Caco-2 (cell line): Measurements from ENCODE around the gene CSMD2. TPM values are rescaled to one million over a fixed set of nuclear protein-coding genes. Genes with fewer than 3 reads are reported as not detected.

Experiments
- BruUV-seq: library from RNA; stranded (reverse); fragments of 400-500 nt; replicated peaks from 2 replicates; lab custom pipeline; 2021; lab: Mats Ljungman, UMichigan
- CTCF ChIA-PET: fragments of 300-600 bp; sonication (Branson Sonifier 250); formaldehyde crosslinking; loops from one replicate; lab custom pipeline; 2022; ENCODE audit warnings: antibody characterized with exemption; lab: Charles Lee
- POLR2A ChIA-PET: fragments of 300-600 bp; sonication (Branson Sonifier 250); formaldehyde crosslinking; loops from one replicate; lab custom pipeline; 2022; ENCODE audit warnings: antibody characterized with exemption; lab: Charles Lee
- DNase-seq, 2 experiments: peaks; one replicate each; pipeline versions ENCODE4 v3.0.0 to v3.0.0-alpha.2; 2020 to 2022
- H3K27me3 ChIP-seq: replicated peaks from 2 replicates; pipeline ENCODE4 v1.6.0; 2011; ENCODE audit warnings: low read length; ENCODE audit not compliant: control insufficient read depth, insufficient read depth
- H3K36me3 ChIP-seq: 2 replicates; pipeline ENCODE4 v1.5.1; 2011; ENCODE audit warnings: low read length; ENCODE audit not compliant: control insufficient read depth, insufficient read depth
- H3K4me1 ChIP-seq: fragments of 250-450 bp; sonication (Bioruptor Pico); 2 replicates; pipeline ENCODE4 v1.5.1; 2020; ENCODE audit warnings: mild to moderate bottlenecking
- H3K4me3 ChIP-seq: 2 replicates; pipeline ENCODE4 v1.5.1; 2011; ENCODE audit warnings: low read depth, mild to moderate bottlenecking, control low read depth, low read length
- H3K9me3 ChIP-seq: fragments of 250-450 bp; sonication (Bioruptor Pico); 2 replicates; pipeline ENCODE4 v1.5.1; 2020; ENCODE audit warnings: mild to moderate bottlenecking, moderate library complexity
- H3K27ac Mint-ChIP-seq: one replicate; pipeline ENCODE4 v1.8.0; 2022; ENCODE audit warnings: mixed read lengths; ENCODE audit not compliant: unreplicated experiment
- H3K27me3 Mint-ChIP-seq: one replicate; pipeline ENCODE4 v1.8.0; 2022; ENCODE audit warnings: mixed read lengths; ENCODE audit not compliant: insufficient read depth, unreplicated experiment
- H3K36me3 Mint-ChIP-seq: one replicate; pipeline ENCODE4 v1.8.0; 2022; ENCODE audit warnings: mild to moderate bottlenecking, mixed read lengths; ENCODE audit not compliant: insufficient read depth, unreplicated experiment
- H3K4me1 Mint-ChIP-seq: one replicate; pipeline ENCODE4 v1.8.0; 2022; ENCODE audit warnings: low read depth, mixed read lengths; ENCODE audit not compliant: unreplicated experiment
- H3K4me3 Mint-ChIP-seq: one replicate; pipeline ENCODE4 v1.8.0; 2022; ENCODE audit warnings: mild to moderate bottlenecking, moderate library complexity, mixed read lengths; ENCODE audit not compliant: unreplicated experiment
- H3K9me3 Mint-ChIP-seq: one replicate; pipeline ENCODE4 v1.8.0; 2022; ENCODE audit warnings: mixed read lengths; ENCODE audit not compliant: unreplicated experiment
- intact Hi-C: fragments of 100-400 bp; cut with micrococcal nuclease; formaldehyde crosslinking; loops from one replicate; pipeline ENCODE4 v1.10.0; 2022; ENCODE audit not compliant: unreplicated experiment
- total RNA-seq: library from RNA; stranded (reverse); gene quantifications from 2 replicates; pipeline ENCODE4 v1.2.3, GENCODE V29; 2022
- TF ChIP-seq, protein P1 (sequence below), 2 experiments: fragments of 200-600 bp in 1 of 2; IDR thresholded peaks; 1 replicate in 1 of 2; 2 replicates in 1 of 2; pipeline versions ENCODE4 v1.5.1 to v1.8.0; 2011 to 2022; ENCODE audit warnings: antibody characterized with exemption in 1 of 2, control low read depth in 1 of 2, inconsistent platforms in 1 of 2, low read depth in 1 of 2, low read length in 1 of 2, mild to moderate bottlenecking in 1 of 2, moderate library complexity in 1 of 2; ENCODE audit not compliant: insufficient read depth in 1 of 2, severe bottlenecking in 1 of 2, unreplicated experiment in 1 of 2

Gene CSMD2
- total RNA-seq, 1 experiment from 2014 or later, result not detected

GRCh38 chr1:33970148-33970825 lies 194.7 kb downstream of the CSMD2 start:
- CTCF ChIA-PET, result no interaction called here
- Histone ChIP-seq H3K36me3 (no peaks in the 10 kb centered on the region), H3K4me1 (no peaks in the 10 kb centered on the region), H3K27me3 (no peaks in the 10 kb centered on the region), H3K4me3 (no peak overlapping the region), H3K9me3 (no peaks in the 10 kb centered on the region)
- BruUV-seq, result no TSS peak
- peak in 1 of 2 experiments; percentile 1 for DNase-seq
- Mint-ChIP-seq H3K27me3 (no peaks in the 10 kb centered on the region), H3K9me3 (no peaks in the 10 kb centered on the region), H3K36me3 (no peaks in the 10 kb centered on the region), H3K4me1 (no peaks in the 10 kb centered on the region), H3K4me3 (no peak overlapping the region), H3K27ac (no peak overlapping the region)
- intact Hi-C loops, result no loop called here
- POLR2A ChIA-PET, result no interaction called here
- TF ChIP-seq, protein P1, sequence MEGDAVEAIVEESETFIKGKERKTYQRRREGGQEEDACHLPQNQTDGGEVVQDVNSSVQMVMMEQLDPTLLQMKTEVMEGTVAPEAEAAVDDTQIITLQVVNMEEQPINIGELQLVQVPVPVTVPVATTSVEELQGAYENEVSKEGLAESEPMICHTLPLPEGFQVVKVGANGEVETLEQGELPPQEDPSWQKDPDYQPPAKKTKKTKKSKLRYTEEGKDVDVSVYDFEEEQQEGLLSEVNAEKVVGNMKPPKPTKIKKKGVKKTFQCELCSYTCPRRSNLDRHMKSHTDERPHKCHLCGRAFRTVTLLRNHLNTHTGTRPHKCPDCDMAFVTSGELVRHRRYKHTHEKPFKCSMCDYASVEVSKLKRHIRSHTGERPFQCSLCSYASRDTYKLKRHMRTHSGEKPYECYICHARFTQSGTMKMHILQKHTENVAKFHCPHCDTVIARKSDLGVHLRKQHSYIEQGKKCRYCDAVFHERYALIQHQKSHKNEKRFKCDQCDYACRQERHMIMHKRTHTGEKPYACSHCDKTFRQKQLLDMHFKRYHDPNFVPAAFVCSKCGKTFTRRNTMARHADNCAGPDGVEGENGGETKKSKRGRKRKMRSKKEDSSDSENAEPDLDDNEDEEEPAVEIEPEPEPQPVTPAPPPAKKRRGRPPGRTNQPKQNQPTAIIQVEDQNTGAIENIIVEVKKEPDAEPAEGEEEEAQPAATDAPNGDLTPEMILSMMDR (IDR thresholded peaks at IDR 0.05; ENCODE audit: insufficient read depth in 1 of 2, low read depth in 1 of 2, low read length in 1 of 2, severe bottlenecking in 1 of 2, unreplicated experiment in 1 of 2), result no peak

DNA sequence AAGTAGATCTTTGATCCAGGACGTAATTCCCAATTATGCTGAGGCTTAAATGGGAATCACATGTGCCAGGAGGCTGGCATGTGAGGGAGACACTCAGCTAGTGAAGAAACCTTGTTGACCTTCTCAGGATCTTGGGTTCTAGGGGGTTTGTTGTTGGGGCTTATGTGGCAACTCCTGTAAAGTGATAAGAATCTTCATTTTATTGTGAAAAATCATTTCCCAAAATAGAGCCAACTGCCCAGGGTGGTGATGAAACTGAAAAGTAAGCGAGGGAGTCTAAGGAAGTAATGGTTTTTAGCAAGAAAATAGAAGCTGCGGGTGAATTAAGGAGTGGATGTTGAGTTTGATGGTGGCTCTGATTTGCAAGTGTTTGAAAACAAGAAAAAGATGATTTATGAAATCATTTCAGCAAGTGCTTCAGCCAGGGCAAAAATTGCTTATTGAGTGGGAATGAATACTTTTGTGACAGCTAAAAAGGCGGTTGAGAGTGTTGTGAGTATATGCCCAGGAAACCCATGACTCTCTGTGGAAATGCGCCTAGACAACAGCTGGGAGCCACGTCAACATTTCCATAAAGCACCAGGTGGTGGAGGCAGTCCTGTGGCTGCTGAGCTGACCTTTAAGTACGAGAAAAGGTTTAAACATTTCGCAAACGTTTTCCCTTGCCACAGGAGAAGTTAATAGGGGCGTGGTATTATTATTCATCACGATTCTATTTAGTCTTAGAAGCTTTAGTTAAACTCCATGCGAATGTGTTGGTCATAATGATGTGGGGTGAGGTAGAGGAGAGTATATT lies 198.5 kb downstream of the CSMD2 start:
- H3K36me3 ChIP-seq, result no peaks in the 10 kb centered on the region
- Mint-ChIP-seq H3K36me3 (peaks cover 6% of the 10 kb centered on the region), H3K4me3 (no peak overlapping the region), H3K4me1 (no peaks in the 10 kb centered on the region), H3K9me3 (no peaks in the 10 kb centered on the region), H3K27me3 (peaks cover 2% of the 10 kb centered on the region), H3K27ac (no peak overlapping the region)
- H3K27me3 ChIP-seq, result no peaks in the 10 kb centered on the region
- intact Hi-C loops, result no loop called here
- ChIA-PET POLR2A (no interaction called here), CTCF (no interaction called here)
- no peaks in the 10 kb centered on the region for H3K4me1 ChIP-seq
- no peaks in the 10 kb centered on the region for H3K9me3 ChIP-seq
- BruUV-seq, result no TSS peak
- no peak overlapping the region for H3K4me3 ChIP-seq
- TF ChIP-seq, protein P1 (IDR thresholded peaks at IDR 0.05; ENCODE audit: insufficient read depth in 1 of 2, low read depth in 1 of 2, low read length in 1 of 2, severe bottlenecking in 1 of 2, unreplicated experiment in 1 of 2), result no peak
- no peak for DNase-seq

- H3K36me3 Mint-ChIP-seq, result peaks cover 6% of the 10 kb centered on the region
- H3K4me1 Mint-ChIP-seq, result no peaks in the 10 kb centered on the region
- Histone ChIP-seq H3K27me3 (no peaks in the 10 kb centered on the region), H3K4me1 (no peaks in the 10 kb centered on the region), H3K4me3 (no peak overlapping the region), H3K9me3 (no peaks in the 10 kb centered on the region), H3K36me3 (no peaks in the 10 kb centered on the region)
- no peak for DNase-seq
- peaks cover 2% of the 10 kb centered on the region for H3K27me3 Mint-ChIP-seq
- BruUV-seq, result no TSS peak
- TF ChIP-seq, protein P1 (IDR thresholded peaks at IDR 0.05; ENCODE audit: insufficient read depth in 1 of 2, low read depth in 1 of 2, low read length in 1 of 2, severe bottlenecking in 1 of 2, unreplicated experiment in 1 of 2), result no peak
- H3K9me3 Mint-ChIP-seq, result no peaks in the 10 kb centered on the region
- CTCF ChIA-PET, result no interaction called here
- POLR2A ChIA-PET, result no interaction called here
- intact Hi-C loops, result no loop called here
- H3K27ac Mint-ChIP-seq, result no peak overlapping the region
- no peak overlapping the region for H3K4me3 Mint-ChIP-seq
Observed at GRCh38 chr1:33965086-33965485, 199.9 kb downstream of the CSMD2 start.
